Adipose tissue (tissue), 3 donors: ENCODE results near the gene SELE. TPM values are rescaled to one million over a fixed set of nuclear protein-coding genes. Genes with fewer than 3 reads are reported as not detected.
"Not testable (repeated sequence)": the region's sequence is repeated elsewhere in the genome, so short reads cannot be mapped to it uniquely, and the experiment has no call there.

Experiments used
- H3K27ac ChIP-seq: one replicate; pipeline ENCODE4 v1.5.1; 2013; ENCODE audit warnings: low read depth, low read length
- WGBS, 3 donors: extraction: QIAGEN DNeasy Blood & Tissue Kit; methylation state at CpG; one replicate each; pipeline ENCODE4 v1.1.7; 2013; 5-methylcytosine and 5-hydroxymethylcytosine counted together
- polyA plus RNA-seq, 3 donors: library from polyadenylated mRNA; stranded (reverse); fragments of 200-250 nt; gene quantifications; one replicate each; pipeline ENCODE4 v1.2.3, GENCODE V29; 2013
- donor health status: healthy with polysubstance abuse.
- donor health status: Bipolar disorder and iron deficiency.
- donor health status: healthy.

The SELE gene
- polyA plus RNA-seq, 3 donors = 0.87 to 65.7 (median 7.6) TPM

DNA sequence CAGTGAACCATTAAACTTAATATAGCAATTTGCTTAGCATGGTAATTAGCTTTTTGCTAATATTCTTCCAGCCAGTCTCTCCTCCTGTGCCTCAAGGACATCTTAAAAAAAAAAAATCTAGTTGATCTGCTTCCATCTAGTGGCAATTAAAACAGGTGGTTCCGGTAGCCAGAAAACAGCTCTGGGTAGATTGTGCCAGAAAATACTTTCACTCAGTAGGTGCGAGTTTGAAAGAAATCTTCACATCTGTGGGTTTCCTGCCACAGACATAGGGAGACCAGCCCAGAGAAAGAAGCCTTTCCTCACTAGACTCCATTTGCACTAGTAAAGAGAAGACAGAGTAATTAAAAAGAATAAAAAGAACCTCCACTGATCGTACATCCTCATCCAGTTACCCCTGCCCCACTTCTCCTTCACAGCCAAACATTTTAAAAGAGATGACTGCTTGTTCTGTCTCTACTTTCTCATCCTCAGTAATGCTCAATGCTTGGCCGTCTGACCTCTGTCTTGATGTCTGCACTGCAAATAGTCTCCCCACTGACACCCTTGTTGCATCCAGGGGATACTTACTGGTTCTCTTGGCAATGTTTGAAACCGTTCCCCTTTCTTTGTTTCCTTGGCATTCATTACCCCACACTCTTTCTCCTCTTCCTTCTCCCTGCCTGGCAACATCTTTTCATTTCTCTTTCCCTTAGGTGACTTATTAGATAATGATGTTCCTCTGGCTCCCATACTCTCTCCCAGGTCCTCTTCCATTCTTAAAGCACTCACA is 39.4 kb downstream of the SELE start:
- H3K27ac ChIP-seq = no peak overlapping the region
- 38 to 45% (median 43%) methylated on average over 5 of the region's 5 CpGs for WGBS, 3 donors

DNA sequence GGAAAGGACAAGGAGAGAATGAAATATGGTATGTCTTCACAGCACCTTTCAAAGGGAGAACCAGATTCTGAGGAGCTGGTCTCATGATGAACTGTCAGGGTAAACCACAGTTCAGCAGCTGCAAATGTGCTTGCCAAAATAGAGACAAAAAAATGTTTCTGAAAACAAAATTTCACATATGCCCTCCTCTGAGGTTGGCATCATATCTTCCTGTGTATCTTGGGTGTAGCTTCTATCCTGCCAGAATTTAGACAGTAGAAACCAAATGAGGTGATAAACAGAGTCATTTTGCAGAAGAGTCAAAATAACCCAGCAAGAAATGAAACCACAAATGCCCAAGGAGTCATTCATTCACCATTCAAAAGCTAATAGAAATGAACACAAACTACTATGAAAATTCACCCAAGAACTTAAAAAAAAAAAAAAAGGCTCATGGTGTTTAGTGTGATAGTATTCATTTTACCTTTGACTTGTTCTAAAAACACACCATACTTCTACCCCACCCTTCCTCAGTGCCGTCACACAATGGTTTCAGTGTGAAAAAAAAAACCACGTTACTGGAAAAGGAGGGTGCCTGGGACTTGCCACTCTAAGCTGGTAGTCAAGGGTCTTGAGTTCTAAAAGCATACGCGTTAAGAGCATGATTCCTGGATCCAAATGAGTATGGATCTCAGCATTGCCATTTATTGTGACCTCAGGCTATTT is 41.0 kb downstream of the SELE start:
- 66 to 85% (median 71%) methylated on average over 4 of the region's 4 CpGs for WGBS, 3 donors
- no peak overlapping the region for H3K27ac ChIP-seq

DNA sequence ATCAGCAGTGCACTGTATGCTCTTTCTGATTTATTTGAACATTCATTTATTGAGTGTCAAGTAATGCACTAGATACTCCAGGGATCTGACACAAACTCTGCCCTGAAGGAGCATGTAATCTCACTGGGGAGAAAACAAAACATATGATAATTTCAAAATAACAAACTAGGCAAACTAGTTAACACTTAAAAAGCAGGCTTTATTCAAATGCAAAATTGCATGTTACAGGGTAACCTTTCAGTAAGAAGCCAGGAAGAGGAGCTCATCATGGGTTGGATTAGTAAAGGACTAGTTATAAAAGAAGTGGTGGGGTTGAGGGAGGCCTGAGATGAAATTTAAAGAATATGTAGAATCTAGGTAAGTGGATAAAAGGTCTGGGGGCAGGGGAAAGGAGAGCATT is 43.4 kb downstream of the SELE start:
- no peak overlapping the region for H3K27ac ChIP-seq

DNA sequence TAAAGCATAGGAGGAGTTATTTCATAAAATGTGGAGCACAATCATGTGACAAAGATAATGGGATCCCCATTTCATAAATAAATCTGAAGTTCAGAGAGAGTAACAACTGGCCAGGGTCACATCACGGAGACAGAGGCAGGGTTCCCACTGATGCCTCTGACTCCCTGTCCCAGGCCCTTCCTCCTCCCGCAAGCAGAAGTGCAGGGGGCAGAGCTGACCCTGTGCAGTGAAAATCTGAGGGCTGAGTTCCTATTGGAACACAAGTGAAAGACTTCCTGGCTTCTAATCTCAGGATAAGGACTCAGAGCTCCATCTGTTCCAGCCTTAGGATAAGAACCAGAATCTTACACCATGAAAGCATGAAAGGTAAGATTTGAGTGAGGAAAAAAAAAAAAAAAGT is 44.5 kb downstream of the SELE start:
- 62 to 69% (median 63%) methylated on average over 2 of the region's 2 CpGs for WGBS, 3 donors
- no peak overlapping the region for H3K27ac ChIP-seq

DNA sequence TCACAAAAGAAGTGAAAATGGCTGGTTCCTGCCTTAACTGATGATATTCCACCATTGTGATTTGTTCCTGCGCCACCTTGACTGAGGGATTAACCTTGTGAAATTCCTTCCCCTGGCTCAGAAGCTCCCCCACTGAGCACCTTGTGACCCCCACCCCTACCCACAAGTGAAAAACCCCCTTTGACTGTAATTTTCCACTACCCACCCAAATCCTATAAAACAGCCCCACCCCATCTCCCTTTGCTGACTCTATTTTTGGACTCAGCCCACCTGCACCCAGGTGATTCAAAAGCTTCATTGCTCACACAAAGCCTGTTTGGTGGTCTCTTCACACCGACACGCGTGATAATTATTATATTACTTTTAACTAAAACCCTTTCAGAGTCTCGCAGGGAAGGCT is 45.5 kb downstream of the SELE start:
- WGBS, 3 donors = 93 to 95% (median 94%) methylated on average over 5 of the region's 5 CpGs
- H3K27ac ChIP-seq = not testable (repeated sequence)

DNA sequence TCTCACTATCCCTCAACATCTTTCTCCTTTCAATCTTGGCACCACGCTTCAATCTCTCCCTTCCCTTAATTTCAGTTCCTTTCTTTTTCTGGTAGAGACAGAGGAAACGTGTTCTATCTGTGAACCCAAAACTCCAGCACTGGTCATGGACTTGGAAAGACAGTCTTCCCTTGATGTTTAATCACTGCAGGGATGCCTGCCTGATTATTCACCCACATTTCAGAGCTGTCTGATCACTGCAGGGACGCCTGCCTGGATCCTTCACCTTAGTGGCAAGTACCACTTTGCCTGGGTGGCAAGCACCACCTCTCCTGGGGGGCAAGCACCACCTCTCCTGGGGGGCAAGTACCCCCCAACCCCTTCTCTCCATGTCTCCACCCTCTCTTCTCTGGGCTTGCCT is 50.2 kb downstream of the SELE start:
- WGBS, 3 donors = 58 to 81% (median 78%) methylated on average over 3 of the region's 3 CpGs
- no peak overlapping the region for H3K27ac ChIP-seq

DNA sequence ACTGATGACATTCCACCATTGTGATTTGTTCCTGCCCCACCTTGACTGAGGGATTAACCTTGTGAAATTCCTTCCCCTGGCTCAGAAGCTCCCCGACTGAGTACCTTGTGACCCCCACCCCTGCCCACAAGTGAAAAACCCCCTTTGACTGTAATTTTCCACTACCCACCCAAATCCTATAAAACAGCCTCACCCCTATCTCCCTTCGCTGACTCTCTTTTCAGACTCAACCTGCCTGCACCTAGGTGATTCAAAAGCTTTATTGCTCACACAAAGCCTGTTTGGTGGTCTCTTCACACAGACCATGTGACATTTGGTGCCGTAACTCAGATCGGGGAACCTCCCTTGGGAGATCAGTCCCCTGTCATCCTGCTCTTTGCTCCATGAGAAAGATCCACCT is 50.7 kb downstream of the SELE start:
- WGBS, 3 donors = 74 to 83% (median 75%) methylated on average over 4 of the region's 4 CpGs
- not testable (repeated sequence) for H3K27ac ChIP-seq

DNA sequence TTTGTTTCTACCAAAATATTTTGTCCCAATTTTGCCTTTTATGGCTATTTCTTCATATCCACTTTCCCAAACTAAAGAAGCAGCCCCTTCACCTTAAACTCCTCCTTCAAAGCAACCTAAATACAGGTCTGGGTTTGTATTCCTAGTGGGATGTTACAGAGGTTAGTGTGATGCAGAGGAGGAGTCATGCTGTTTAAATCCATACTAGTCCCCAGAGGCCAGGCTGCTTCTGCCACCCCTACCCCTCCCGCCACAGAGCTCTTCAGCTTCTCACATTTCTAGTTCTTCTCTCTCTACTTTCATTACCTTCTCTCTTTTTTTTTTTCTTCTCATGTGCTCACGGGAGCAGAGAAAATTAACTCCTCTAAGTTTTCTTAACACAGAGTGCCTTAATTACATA is 51.8 kb downstream of the SELE start:
- H3K27ac ChIP-seq = no peak overlapping the region
- 22 to 46% (median 42%) methylated on average over 2 of the region's 2 CpGs for WGBS, 3 donors

DNA sequence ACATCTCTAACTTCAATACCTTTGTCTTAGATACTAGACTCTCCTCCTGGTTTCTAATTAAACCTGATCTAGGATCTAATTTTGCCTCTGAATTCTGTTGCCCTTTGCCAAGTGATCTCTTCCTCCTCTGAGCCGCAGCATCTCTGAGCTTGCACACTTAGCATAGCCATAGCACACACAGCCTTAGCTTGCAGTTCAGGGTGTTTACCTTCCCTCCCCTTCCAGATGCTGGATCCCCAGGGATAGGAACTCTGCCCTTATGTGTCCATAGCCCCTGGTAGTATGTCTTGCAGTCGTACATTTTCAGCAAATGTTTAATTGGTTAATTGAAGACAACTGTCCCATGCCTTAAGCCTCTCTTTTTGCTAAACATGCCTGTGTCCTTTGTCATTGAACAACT is 52.7 kb downstream of the SELE start:
- 40 to 74% (median 53%) methylated on average over 2 of the region's 2 CpGs for WGBS, 3 donors
- H3K27ac ChIP-seq = no peak overlapping the region

DNA sequence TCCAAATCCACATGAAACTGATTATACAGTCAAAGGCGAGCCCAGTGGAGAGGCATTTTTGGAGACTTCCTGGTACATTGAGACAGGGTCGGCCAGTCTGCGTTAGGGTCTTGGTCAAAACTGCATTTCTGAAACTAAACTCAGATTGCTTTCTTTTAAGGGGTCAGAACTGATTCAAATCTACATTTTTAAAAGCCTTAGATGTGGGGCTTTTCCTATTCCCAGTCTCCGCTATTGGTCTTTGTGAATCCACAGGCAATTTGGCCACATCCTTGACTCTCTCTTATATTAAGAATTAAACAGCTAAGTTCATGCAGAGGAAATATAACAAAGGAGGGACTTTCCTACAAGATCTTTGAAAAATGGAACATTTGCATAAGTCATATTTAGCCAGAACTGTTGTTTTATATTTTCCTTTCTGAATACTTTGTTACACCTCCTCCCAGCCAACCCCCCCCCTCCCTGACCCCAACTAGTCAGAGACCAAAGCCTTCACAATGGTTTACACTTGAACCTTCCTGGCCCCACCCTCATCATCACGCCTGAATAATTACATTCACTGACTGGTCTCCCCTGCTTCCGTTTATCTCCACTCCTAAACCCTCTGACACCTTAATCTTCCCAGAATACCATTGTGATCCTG is 53.4 kb downstream of the SELE start:
- no peak overlapping the region for H3K27ac ChIP-seq
- 58 to 71% (median 62%) methylated on average over 6 of the region's 6 CpGs for WGBS, 3 donors

DNA sequence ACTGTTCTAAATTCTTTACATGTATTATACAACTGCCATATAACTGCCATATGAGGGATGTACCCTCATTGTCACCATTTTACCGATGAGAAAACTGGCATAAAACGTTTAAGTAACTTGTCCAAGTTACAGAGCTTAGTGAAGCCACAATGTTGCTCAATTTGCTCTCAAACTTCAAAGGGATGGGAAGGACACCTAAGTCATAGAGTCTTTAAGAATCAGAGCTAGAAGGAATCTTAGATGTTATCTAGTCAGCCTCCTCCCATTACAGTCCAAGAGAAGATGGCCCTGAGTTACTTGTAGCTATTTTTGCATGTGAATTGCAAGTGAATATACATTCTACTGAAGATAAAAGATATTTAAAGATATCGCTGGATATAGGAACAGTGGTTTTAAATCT is 54.2 kb downstream of the SELE start:
- WGBS, 3 donors = 60 to 79% (median 66%) methylated on average over 3 of the region's 3 CpGs
- H3K27ac ChIP-seq = no peak overlapping the region

DNA sequence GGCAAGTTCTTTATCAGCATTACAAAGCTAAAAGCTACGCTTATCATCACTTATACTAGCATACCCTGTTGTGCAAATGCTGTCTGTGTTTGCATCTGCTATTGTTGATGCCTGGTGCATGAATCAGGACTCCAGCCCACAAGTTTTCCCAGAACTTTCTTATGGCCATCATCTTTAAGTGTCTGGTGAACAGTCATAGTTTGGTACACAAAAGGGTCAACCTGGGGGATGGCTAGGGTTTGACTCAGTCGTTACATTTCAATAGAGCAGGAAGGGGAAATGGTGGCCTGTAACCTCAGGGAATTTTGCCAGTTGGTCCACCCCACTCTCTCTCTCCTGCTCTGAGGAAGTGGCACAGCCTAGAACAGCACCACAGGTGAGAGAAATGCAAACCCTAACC is 57.9 kb downstream of the SELE start:
- WGBS, 3 donors = 12 to 36% (median 21%) methylated on average over 2 of the region's 2 CpGs
- H3K27ac ChIP-seq = no peak overlapping the region

Other genes starting within 250 kb of the SELE start
- gene SLC19A2, start 248.1 kb downstream of the SELE start, polyA plus RNA-seq = 10 to 100 TPM in 2 of 3 donors, 1 to 10 TPM in 1; 9.7 to 39.3 (median 30.3) TPM
- 1 to 10 TPM in 1 of 3 donors, under 1 TPM in 2; 0.22 to 3.6 (median 0.67) TPM for gene F5, start 147.6 kb downstream of the SELE start, polyA plus RNA-seq
- 10 to 100 TPM in 1 of 3 donors, 1 to 10 TPM in 2; 1.0 to 20.7 (median 3.0) TPM for gene SELP, start 104.0 kb downstream of the SELE start, polyA plus RNA-seq
- gene SELL, start 22.5 kb downstream of the SELE start, polyA plus RNA-seq = 10 to 100 TPM in 2 of 3 donors, 1 to 10 TPM in 1; 3.8 to 25.4 (median 24.3) TPM
- gene METTL18, start 60.8 kb upstream of the SELE start, polyA plus RNA-seq = 1 to 10 TPM; 3.9 to 5.3 (median 4.2) TPM
- gene SCYL3, start 159.8 kb upstream of the SELE start, polyA plus RNA-seq = 1 to 10 TPM; 3.5 to 5.1 (median 4.0) TPM